Heart left ventricle (tissue), 16 donors: ENCODE results near the gene BEAN1. TPM values are rescaled to one million over a fixed set of nuclear protein-coding genes. Genes with fewer than 3 reads are reported as not detected.
A peak's percentile ranks its signal among the peaks of the same experiment; 100 is the strongest.

Source experiments
- ATAC-seq, 4 donors: fragments of 200-7000 bp; cut with Tn5 transposase; one replicate each; pipeline ENCODE4 v1.9.1; 2020 to 2022; ENCODE audit warnings: moderate library complexity in 4 of 4, mild to moderate bottlenecking in 3 of 4, moderate number of reproducible peaks in 1 of 4
- DNase-seq, 5 donors: peaks; one replicate each; pipeline ENCODE4 v3.0.0-alpha.2; 2020
- H3K27ac ChIP-seq, 12 donors: fragments of 200-600 bp; sonication (generic) in 4 of 12; one replicate each; pipeline versions ENCODE4 v1.5.0 to v1.8.0; 2016 to 2022; ENCODE audit warnings: mild to moderate bottlenecking in 2 of 12
- H3K27me3 ChIP-seq, 9 donors: fragments of 200-600 bp; sonication (generic) in 2 of 9; one replicate each; pipeline versions ENCODE4 v1.5.1 to v1.8.0; 2016 to 2022; ENCODE audit warnings: mild to moderate bottlenecking in 3 of 9
- H3K36me3 ChIP-seq, 9 donors: fragments of 200-600 bp; sonication (generic) in 2 of 9; one replicate each; pipeline versions ENCODE4 v1.5.0 to v1.8.0; 2018 to 2022; ENCODE audit warnings: mild to moderate bottlenecking in 2 of 9
- H3K4me1 ChIP-seq, 12 donors: fragments of 200-600 bp; sonication (generic) in 4 of 12; one replicate each; pipeline versions ENCODE4 v1.5.0 to v1.8.0; 2016 to 2022; ENCODE audit warnings: mild to moderate bottlenecking in 3 of 12
- H3K4me3 ChIP-seq, 12 donors: fragments of 200-600 bp; sonication (generic) in 4 of 12; one replicate each; pipeline versions ENCODE4 v1.5.0 to v1.8.0; 2017 to 2022; ENCODE audit warnings: mild to moderate bottlenecking in 9 of 12, moderate library complexity in 4 of 12
- H3K9me3 ChIP-seq, 12 donors: fragments of 200-600 bp; sonication (generic) in 4 of 12; one replicate each; pipeline versions ENCODE4 v1.5.0 to v1.8.0; 2016 to 2022; ENCODE audit warnings: mild to moderate bottlenecking in 1 of 12
- CTCF ChIP-seq, 12 donors: fragments of 200-600 bp; sonication (generic) in 4 of 12; IDR thresholded peaks; one replicate each; pipeline versions ENCODE4 v1.5.0 to v1.8.0; 2018 to 2022; ENCODE audit warnings: antibody characterized with exemption in 12 of 12, mild to moderate bottlenecking in 5 of 12
- POLR2A ChIP-seq, 2 donors: fragments of 450-650 bp; IDR thresholded peaks; one replicate each; pipeline ENCODE4 v1.6.1; 2017; ENCODE audit warnings: antibody characterized with exemption in 2 of 2, mild to moderate bottlenecking in 2 of 2, moderate library complexity in 2 of 2
- WGBS, 4 donors: extraction: QIAGEN DNeasy Blood & Tissue Kit in 2 of 4; methylation state at CpG; one replicate each; pipeline versions ENCODE4 v1.1.5 to v1.1.7; 2013 to 2018; 5-methylcytosine and 5-hydroxymethylcytosine counted together
- intact Hi-C, 10 donors: fragments of 100-400 bp; cut with DNase I; formaldehyde crosslinking; loops; one replicate each; pipeline versions ENCODE4 v1.11.1 to v1.14.2; 2022
- polyA plus RNA-seq, 2 donors: library from polyadenylated mRNA; stranded (reverse); fragments of 200-250 nt; gene quantifications; one replicate each; pipeline ENCODE4 v1.2.3, GENCODE V29; 2013
- total RNA-seq, 9 donors: library from RNA; depleted of rRNA in 2 of 9; stranded (reverse); fragments of >200 nt in 2 of 9; fragmentation: NEBNext Ultra II Directional in 3 of 9; extraction: Animal tissue kit (Norgen Biotek cat#: 25700) in 3 of 9; gene quantifications; one replicate each; pipeline versions ENCODE4 v1.1.0 to v1.2.4, GENCODE V29; 2016 to 2023
- donor health status: ischemic (EF 13 %, LVEDD 7.1; RV severe dilation, severe dysfunction).
- donor health status: healthy with polysubstance abuse.
- donor health status: DM: no; HTN: yes; CAD: no.
- donor health status: DM: no; HTN: no; CAD: no.
- donor health status: ischemic (EF 25% LVEDD 6.9; RV normal size, moderate dysfunction).
- donor health status: ischemic (EF 25% LVEDD 5.7; RV mildly dilated, moderate dysfunction).
- donor health status: healthy.
- donor health status: DM: yes; HTN: yes; CAD: no.
- donor health status: ischemic (EF 35%, LVEDD 5.7; RV mildly dilated, moderate dysfunction).
- donor health status: nonischemic (EF 11% LVEDD 7.7; RV severe dilation, severe dysfunction).
- donor health status: DM: yes; HTN: yes; CAD: no.
- donor health status: PGD.
- donor health status: ischemic (EF 29% LVEDD 5.4; RV normal size, mild dysfunction).
- donor health status: nonischemic (EF 23%, LVEDD 6.1; RV moderate dilation, normal function).

BEAN1 gene
- total and polyA plus RNA-seq, 11 donors, result 0.30 to 8.8 (median 1.5) TPM

DNA sequence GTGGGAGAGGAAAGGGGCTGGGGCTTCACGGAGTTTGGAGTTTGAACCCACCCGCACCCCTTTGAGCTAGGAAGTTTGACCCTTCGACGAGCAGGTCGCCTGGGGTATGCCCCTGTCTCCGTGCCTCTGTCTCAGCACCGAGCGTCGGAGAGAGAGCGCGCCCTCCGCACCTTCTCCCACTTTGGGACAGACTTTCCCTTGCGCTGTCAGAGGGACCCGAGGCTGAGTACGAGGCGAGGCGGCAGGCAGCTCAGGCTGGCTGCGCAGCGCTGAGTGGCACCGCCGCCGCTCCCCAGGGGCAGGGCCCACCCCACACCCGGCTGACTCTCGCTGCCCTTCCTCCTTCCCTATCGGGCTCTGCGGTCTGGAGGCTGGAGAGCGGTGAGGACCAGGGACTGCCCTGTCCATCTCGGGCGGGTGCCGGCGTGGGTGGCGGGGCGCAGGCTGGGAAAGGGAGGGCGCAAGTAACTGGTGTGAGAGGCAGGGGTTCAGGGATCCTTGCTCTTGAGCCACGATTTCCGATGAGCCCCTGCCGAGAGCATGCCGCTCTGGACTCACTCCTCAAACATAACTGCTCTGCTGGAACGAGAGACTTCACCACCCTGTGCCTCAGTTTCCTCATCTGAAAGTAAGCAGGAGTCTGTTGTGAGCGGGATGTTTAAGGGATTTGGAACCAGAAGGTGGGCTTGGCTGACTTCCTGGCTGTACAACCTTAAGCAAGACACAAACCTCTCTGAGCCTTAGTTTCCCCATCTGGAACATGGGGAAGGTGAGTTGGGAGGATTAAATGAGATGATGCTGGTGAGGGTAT, 981 bp downstream of the BEAN1 start:
- ATAC-seq (peak in 3 of 4 donors; percentile 26 to 57 (median 39)), DNase-seq (peak in 1 of 5 donors; percentile 66)
- Histone ChIP-seq H3K27me3 (peaks cover 0 to 70% (median 9%) of the 10 kb centered on the region in 9 donors), H3K4me1 (peaks cover 0 to 26% (median 13%) of the 10 kb centered on the region in 12 donors), H3K9me3 (no peaks in the 10 kb centered on the region), H3K4me3 (peak overlapping the region; percentile 34 to 73 (median 59)), H3K36me3 (no peaks in the 10 kb centered on the region), H3K27ac (no peak overlapping the region)
- no peak for TF ChIP-seq CTCF (IDR thresholded peaks at IDR 0.05)
- TF ChIP-seq POLR2A (IDR thresholded peaks at IDR 0.05), result no peak
- WGBS, 4 donors, result 19 to 38% (median 29%) methylated on average over 26 to 40 of the region's 40 CpGs
- intact Hi-C loops, result no loop called here

- intact Hi-C loops, result no loop called here
- no peak for ATAC-seq
- DNase-seq, result no peak
- H3K27ac ChIP-seq, result no peak overlapping the region
- H3K4me1 ChIP-seq, result peaks cover 0 to 26% (median 13%) of the 10 kb centered on the region in 12 donors
- no peaks in the 10 kb centered on the region for H3K9me3 ChIP-seq
- peaks cover 0 to 70% (median 9%) of the 10 kb centered on the region in 9 donors for H3K27me3 ChIP-seq
- no peak overlapping the region for H3K4me3 ChIP-seq
- 53 to 65% (median 58%) methylated on average over 8 to 11 of the region's 11 CpGs for WGBS, 4 donors
- TF ChIP-seq CTCF (IDR thresholded peaks at IDR 0.05), result no peak
- no peak for TF ChIP-seq POLR2A (IDR thresholded peaks at IDR 0.05)
- no peaks in the 10 kb centered on the region for H3K36me3 ChIP-seq
Measured at GRCh38 chr16:66428682-66429251, 1.7 kb downstream of the BEAN1 start.

DNA sequence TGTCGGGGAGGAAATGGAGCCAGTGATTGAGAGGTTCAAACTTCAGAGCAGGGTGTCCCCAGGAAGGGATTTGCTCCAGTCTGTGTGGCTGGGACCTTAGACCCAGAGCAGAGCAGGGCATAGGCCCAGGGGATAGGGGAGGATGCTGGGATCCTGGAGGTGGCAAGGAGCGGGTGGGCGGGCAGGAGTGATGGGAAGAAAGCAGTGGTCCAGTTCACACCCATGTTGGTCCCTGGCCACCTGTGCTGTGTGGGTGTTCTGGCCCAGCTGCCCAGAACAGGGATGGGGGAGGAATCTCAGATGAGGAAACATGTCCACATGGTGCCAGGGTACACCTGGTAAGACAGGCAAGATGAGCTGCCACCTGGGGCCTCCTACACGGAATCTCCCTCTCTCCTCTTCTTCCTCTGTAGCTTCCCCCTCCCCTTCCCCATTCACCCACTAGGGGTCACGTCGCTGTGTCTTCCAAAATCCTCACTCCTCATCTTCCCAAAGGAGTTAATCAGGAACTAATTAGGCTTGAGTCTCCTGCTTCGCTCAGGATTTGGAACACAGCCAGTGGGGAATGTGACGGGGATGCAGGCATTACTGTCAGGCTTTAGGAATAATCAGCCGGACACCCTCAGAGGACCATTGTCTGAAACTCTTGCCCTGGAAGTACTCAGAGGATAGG, 2.3 kb downstream of the BEAN1 start:
- peaks cover 0 to 26% (median 13%) of the 10 kb centered on the region in 12 donors for H3K4me1 ChIP-seq
- H3K27me3 ChIP-seq, result peaks cover 0 to 68% (median 9%) of the 10 kb centered on the region in 9 donors
- TF ChIP-seq POLR2A (IDR thresholded peaks at IDR 0.05) (no peak), CTCF (IDR thresholded peaks at IDR 0.05) (no peak)
- 65 to 75% (median 74%) methylated on average over 8 to 9 of the region's 9 CpGs for WGBS, 4 donors
- intact Hi-C loops, result no loop called here
- no peak for ATAC-seq
- H3K4me3 ChIP-seq, result no peak overlapping the region
- no peak for DNase-seq
- H3K9me3 ChIP-seq, result no peaks in the 10 kb centered on the region
- H3K36me3 ChIP-seq, result no peaks in the 10 kb centered on the region
- H3K27ac ChIP-seq, result no peak overlapping the region

- Histone ChIP-seq H3K4me3 (no peak overlapping the region), H3K36me3 (no peaks in the 10 kb centered on the region), H3K4me1 (peaks cover 0 to 26% (median 13%) of the 10 kb centered on the region in 12 donors), H3K27ac (no peak overlapping the region), H3K27me3 (peaks cover 0 to 61% (median 9%) of the 10 kb centered on the region in 9 donors), H3K9me3 (no peaks in the 10 kb centered on the region)
- DNase-seq, result no peak
- no peak for ATAC-seq
- 79 to 86% (median 80%) methylated on average over 3 of the region's 3 CpGs for WGBS, 4 donors
- intact Hi-C loops, result loop anchor here in 1 of 10 donors (5.0 kb wide), 1 partner anchor 37 kb away; no protein-coding TSS in a partner anchor
- TF ChIP-seq CTCF (IDR thresholded peaks at IDR 0.05) (no peak), POLR2A (IDR thresholded peaks at IDR 0.05) (no peak)
Measured at GRCh38 chr16:66430214-66430613, 3.1 kb downstream of the BEAN1 start.
